Activated naive CD8-positive, alpha-beta T cell treated with anti-CD3 and anti-CD28 coated beads for 36 hours (primary cell): Measurements from ENCODE around the gene PCGF1. TPM values are rescaled to one million over a fixed set of nuclear protein-coding genes. Genes with fewer than 3 reads are reported as not detected.
A peak's percentile ranks its signal among the peaks of the same experiment; 100 is the strongest.

ENCODE experiments used
- DNase-seq: peaks from one replicate; pipeline ENCODE4 v3.0.0; 2021
- H3K27ac Mint-ChIP-seq: one replicate; pipeline ENCODE4 v1.8.0; 2022; ENCODE audit warnings: mild to moderate bottlenecking, moderate library complexity, mixed read lengths
- H3K27me3 Mint-ChIP-seq: one replicate; pipeline ENCODE4 v1.8.0; 2022; ENCODE audit warnings: mild to moderate bottlenecking, mixed read lengths
- H3K36me3 Mint-ChIP-seq: one replicate; pipeline ENCODE4 v1.8.0; 2021; ENCODE audit warnings: mild to moderate bottlenecking, mixed read lengths
- H3K4me1 Mint-ChIP-seq: one replicate; pipeline ENCODE4 v1.8.0; 2021; ENCODE audit warnings: mixed read lengths
- H3K4me3 Mint-ChIP-seq: one replicate; pipeline ENCODE4 v1.8.0; 2022; ENCODE audit warnings: mild to moderate bottlenecking, moderate library complexity, mixed read lengths
- H3K9me3 Mint-ChIP-seq: one replicate; pipeline ENCODE4 v1.8.0; 2022; ENCODE audit warnings: mixed read lengths
- total RNA-seq, 2 experiments: library from RNA; stranded (reverse); gene quantifications; one replicate each; pipeline ENCODE4 v1.2.3, GENCODE V29; 2021

Gene PCGF1
- total RNA-seq, 2 experiments from 2014 or later = 17.7 to 18.9 TPM

DNA sequence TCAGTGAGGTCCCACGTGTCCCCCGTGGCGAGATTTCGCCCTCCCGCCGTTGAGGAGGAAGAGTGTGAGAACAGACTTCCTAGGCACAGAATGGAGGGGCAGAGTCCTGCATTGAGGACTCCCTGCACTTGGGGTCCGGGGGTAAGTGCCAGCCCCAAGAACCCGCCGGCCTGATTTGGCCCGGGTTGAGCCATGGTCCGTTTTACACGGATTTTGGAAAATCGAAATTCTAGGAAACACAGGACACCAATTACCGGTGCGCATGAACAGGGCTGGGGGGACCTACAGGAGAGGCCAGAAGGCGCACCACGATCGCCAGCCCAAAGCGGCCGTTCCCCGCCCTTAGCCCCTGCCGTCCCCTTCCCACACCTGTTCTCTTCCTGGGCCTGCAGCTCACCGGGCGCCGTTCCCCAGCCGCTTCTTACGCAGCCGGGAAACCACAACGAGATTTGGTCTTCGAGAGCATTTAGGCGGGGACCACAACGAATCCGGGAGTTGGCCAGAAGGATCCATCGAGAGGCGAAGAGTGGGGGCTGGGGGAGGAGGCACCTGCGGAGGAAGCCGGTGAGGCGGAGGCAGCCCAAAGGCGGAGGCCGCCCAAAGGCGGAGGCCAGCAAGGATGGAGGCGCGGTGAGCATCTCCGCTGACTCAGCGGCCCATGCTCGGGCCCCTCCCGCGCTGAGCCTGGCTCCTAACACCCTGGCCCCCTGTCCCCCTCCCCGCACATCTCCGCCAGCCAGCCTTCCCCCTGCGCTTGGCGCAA is 6.3 kb upstream of the PCGF1 start:
- Mint-ChIP-seq H3K9me3 (peaks cover 2% of the 10 kb centered on the region), H3K27me3 (peaks cover 76% of the 10 kb centered on the region), H3K36me3 (peaks cover 10% of the 10 kb centered on the region), H3K4me3 (no peak overlapping the region), H3K4me1 (peaks cover 10% of the 10 kb centered on the region), H3K27ac (no peak overlapping the region)
- DNase-seq = no peak

DNA sequence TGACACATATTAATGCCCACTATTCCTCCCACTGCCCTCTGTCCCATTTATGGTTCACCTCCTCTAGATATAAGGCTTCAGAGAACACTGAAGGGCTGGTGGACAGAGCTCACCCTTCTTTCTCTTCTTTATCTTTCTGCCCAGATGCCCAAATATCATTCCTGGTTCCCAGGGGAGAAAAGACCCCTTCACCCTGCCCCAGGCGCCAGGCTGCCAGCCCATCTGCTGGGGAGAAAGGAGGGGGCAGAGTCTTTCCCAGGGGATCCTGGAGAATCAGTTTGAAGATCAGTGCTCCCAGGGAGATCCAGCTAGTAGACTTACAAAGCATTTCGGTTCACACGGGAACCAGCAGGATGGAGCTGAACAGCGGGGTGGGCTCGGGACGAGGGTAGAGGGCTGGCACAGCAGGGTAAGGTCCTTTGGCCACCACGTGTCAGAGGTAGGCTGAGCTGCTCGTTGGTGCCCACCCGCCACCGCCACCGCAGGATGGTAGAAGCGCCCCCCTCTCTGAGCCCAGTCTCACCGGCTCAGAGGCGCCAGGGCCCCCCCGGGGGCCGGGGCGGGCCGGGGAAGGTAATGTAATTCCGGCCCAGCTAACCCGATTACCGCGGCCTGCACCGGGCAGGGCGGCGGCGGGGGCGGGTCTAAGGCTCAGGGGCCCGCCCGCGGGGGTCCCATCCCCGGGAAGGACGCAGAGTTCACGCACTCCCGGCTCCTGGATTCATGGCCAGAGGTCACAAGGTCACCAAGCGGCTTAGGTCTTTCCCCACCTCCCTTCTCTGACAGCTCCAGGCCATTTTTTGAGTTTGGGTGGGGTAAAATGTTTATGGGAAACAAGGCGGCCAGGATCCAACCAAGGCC is 5.5 kb upstream of the PCGF1 start:
- DNase-seq = no peak
- Mint-ChIP-seq H3K36me3 (peaks cover 10% of the 10 kb centered on the region), H3K9me3 (peaks cover 2% of the 10 kb centered on the region), H3K4me3 (no peak overlapping the region), H3K27me3 (peaks cover 68% of the 10 kb centered on the region), H3K27ac (no peak overlapping the region), H3K4me1 (peaks cover 16% of the 10 kb centered on the region)

DNA sequence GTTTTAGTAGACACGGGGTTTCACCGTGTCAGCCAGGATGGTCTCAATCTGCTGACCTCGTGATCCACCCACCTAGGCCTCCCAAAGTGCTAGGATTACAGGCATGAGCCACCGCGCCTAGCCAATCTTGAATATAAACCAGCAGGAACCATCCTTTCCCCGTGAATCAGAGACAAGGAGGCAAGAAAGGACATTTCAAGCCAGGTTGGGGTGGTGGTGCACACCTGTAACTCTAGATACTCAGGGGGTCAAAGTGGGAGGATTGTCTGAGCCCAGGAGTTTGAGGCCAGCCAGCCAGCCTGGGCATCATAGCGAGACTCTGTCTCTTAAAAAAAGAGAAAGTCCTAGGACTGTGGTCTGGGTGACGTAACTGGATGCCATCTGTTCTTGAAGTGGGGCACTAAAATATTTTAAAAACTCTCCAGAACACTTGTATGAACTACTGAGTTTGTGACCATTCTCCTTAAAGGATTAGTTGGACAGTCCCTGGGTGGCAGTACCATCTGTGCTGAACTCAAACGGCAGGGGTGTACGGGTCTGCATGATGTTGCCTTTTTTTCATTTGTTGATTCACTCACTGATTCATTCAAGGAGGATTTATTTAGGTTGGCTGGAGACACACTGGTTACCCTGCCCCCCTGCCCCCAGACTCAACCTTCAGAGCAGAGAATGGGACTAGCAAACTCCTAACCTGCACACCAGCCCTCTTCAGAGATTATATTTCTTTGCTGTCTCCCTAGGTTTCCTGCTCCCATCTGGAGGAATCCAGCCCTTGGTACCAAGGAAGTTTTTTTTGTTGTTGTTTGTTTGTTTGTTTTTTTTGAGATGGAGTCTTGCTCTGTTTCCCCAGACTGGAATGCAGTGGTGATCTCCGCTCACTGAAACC is 3.9 kb upstream of the PCGF1 start:
- peaks cover under 1% of the 10 kb centered on the region for H3K9me3 Mint-ChIP-seq
- H3K4me3 Mint-ChIP-seq = no peak overlapping the region
- H3K27me3 Mint-ChIP-seq = peaks cover 59% of the 10 kb centered on the region
- H3K27ac Mint-ChIP-seq = no peak overlapping the region
- H3K4me1 Mint-ChIP-seq = peaks cover 23% of the 10 kb centered on the region
- no peak for DNase-seq
- peaks cover 7% of the 10 kb centered on the region for H3K36me3 Mint-ChIP-seq

DNA sequence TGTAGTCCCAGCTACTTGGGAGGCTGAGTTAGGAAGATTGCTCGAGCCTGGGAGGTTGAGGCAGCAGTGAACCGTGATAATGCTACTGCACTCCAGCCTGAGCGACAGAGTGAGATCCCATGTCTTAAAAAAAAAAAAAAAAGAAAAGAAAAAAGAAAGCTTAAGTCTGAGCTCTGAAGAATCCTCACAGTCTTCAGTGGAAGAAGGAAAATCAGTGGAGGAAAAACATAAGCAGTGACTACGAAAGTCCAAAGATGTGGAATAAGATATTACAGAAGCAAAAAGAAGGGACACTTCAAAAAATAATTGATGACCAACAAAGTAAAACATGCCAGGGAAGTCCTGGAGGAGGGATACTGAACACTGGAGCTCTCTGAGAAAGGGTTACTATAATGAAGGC is 2.8 kb upstream of the PCGF1 start:
- no peak for DNase-seq
- H3K9me3 Mint-ChIP-seq = no peaks in the 10 kb centered on the region
- no peak overlapping the region for H3K4me3 Mint-ChIP-seq
- H3K27ac Mint-ChIP-seq = no peak overlapping the region
- peaks cover 27% of the 10 kb centered on the region for H3K4me1 Mint-ChIP-seq
- H3K27me3 Mint-ChIP-seq = peaks cover 50% of the 10 kb centered on the region
- H3K36me3 Mint-ChIP-seq = peaks cover 13% of the 10 kb centered on the region

DNA sequence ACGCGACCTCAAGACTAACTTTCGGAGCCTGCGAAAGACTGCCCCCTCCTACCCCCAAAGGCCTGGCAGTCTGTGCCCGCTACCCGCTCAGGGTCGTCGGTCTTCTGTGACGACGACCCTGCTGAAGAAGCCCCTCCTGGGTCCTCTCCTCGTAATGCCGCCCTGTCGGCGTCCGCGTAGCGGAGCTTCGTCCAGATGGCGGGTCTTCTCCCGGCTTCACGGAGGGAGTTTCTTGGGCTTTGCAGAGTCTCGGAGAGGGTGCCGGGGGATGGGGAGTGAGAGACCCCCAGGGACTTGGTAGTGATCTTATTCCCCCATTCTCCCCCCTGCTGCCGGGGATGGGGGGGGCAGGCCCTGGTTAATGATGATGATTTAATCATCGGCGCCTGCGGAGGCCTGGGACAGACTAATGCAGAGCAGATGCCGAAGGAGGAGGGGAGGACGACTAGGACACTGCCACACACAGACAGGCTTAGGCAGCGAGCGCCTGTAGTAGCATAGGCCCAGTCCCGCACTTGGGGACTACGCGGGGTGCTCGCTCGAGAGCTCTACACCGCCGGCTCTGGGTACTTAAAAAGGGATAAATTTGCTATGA is 528 bp upstream of the PCGF1 start:
- peak overlapping the region; percentile 96 for H3K27ac Mint-ChIP-seq
- peak overlapping the region; percentile 96 for H3K4me3 Mint-ChIP-seq
- peaks cover 26% of the 10 kb centered on the region for H3K36me3 Mint-ChIP-seq
- H3K4me1 Mint-ChIP-seq = peaks cover 28% of the 10 kb centered on the region
- H3K9me3 Mint-ChIP-seq = no peaks in the 10 kb centered on the region
- DNase-seq = no peak
- H3K27me3 Mint-ChIP-seq = peaks cover 59% of the 10 kb centered on the region

DNA sequence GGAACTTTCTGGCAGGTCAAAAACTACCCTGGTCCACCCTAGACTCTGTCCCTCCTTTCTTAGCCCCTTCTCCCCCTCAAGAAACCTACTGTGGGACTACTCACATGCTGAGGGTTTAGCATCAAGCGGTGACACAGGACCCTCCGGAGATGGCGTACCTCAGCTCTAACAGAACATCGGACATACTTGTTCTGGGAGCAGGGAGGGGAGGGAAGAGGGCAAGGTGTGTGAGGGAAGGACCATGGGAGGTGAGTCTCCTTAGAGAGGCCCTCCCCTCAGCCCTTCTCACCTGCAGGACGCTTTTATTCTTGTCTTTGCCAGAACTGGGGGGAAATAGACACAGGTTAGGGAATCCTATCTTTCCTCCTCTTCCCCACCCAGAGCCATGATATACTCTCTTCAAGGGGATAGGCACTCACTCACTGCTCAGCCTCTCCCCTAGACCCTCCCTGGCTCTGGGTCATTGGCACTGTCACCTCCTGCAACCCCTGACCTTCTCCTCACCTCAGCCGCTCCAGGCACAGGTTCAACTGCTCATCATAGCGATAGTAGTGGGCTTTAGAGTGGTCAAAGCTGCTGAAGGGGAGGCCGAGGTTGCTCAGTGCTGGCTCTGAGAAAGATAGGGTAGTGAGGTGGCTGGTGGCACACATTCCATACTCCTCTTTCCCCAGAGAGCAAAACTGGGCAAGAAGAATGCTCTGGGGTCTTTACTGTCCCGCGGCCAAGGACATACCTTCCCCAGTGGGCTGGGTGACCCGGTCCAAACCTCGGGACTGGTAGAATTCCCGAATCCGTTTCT is 1.8 kb downstream of the PCGF1 start:
- Mint-ChIP-seq H3K4me3 (peak overlapping the region; percentile 3), H3K27ac (no peak overlapping the region), H3K36me3 (peaks cover 26% of the 10 kb centered on the region), H3K27me3 (peaks cover 61% of the 10 kb centered on the region), H3K9me3 (no peaks in the 10 kb centered on the region), H3K4me1 (peaks cover 35% of the 10 kb centered on the region)
- DNase-seq = no peak

DNA sequence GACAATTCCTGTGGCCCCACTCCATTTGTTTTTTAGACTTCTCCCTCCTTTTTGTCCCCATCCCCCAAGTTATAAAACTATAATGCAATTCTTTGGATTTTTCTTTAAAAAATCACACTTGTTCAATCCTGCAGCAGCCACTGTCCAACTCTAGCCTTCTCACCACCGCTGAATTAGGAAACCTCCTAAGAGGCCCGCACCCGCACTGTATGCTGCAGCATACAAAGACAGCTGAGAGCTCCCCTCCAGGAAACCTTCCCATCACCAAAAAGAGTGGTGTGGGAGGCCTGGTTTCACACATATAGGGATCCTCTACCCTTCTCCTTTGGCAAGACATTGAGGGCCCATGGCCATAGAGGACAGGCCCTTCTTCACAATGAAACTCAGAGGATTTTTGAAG is 2.9 kb downstream of the PCGF1 start:
- Mint-ChIP-seq H3K4me3 (no peak overlapping the region), H3K27me3 (peaks cover 67% of the 10 kb centered on the region), H3K27ac (no peak overlapping the region), H3K4me1 (peaks cover 35% of the 10 kb centered on the region), H3K9me3 (no peaks in the 10 kb centered on the region), H3K36me3 (peaks cover 26% of the 10 kb centered on the region)
- no peak for DNase-seq

DNA sequence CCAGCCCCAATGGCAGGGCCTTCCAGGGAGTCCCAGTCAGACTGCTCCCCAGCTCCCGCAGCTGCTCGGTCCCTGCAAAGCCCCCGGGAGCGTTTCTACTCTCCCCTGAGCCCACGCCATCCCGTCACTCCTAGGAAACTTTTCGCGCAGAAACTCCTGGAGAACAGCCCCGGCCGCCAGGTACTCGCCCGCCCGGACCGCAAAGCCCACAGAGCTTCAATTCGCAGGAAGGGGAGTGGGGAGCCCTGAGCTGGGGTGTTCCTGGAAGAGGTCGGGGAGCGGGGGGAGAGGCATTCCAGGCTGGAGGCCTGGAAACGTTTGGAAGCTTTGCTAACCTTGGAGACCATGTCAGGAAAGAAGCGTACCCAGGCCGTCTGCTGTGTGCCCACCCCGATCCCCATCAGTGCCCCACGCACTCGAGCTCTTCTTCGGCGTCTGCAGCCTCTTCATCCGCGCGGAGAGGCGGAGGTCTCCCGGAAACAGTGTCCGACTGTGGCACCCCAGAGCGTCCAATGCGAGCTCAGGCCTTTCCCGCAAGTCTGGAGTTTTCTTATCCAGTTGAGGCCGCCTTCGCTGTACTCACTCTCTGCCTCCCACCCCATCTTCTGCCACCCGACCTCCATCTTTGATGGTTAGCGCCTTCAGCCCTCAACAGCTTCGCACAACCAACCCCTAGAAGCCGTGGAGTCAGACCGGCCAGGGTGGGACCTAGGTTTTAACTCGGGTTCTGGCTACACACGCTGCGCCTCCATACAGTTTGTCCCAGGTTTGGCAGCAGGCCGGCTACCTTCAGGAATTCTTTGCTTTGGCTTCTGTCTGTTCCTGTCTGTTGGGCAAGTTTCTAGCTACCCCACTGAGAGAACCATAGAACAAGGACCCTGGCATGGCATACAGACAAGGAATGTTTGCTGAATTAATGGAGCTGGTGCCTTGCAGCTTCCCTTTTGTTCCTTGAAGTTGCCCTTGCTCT is 3.7 kb downstream of the PCGF1 start:
- Mint-ChIP-seq H3K4me3 (peak overlapping the region; percentile 66), H3K4me1 (peaks cover 39% of the 10 kb centered on the region), H3K9me3 (no peaks in the 10 kb centered on the region), H3K36me3 (peaks cover 26% of the 10 kb centered on the region), H3K27ac (no peak overlapping the region), H3K27me3 (peaks cover 72% of the 10 kb centered on the region)
- no peak for DNase-seq

DNA sequence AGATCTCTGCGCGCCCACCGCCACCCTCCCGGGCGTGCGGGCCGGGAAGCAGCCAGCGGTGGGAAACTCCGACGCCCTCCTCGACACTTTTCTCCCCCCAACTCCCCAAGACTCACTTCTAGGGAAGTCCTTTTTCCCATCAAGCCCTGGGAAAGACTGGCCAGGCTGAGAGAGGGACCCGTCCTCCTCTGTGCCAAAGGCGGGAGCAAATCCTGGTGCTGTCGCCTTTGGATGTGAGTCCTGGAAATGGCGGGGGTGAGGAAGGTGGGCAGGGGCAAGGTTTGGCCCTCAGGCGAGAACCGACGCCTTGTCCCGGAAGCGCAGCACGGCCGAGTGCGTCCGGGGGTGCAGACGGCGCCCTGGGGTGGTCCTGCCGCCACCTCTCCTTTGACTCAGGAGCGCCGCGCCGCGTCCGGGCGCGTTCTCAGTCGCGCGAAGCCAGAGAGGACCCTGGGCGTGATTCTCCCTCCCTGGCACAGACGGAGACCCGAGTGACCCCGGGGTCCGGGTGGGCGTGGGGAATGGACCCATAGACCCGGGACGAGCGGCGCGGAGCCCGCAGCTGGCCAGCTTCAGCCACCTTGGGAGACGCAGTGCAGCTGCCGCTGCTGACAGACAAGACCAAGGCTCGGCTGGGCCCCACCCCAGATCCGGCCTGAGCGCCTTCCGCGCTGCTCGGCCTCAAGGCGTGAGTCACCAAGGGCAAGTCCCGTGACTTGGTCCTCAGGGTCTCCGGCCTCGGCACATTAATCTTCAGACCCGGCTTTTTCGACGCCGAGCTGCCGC is 4.6 kb downstream of the PCGF1 start:
- Mint-ChIP-seq H3K9me3 (no peaks in the 10 kb centered on the region), H3K4me3 (peak overlapping the region; percentile 66), H3K27me3 (peaks cover 81% of the 10 kb centered on the region), H3K4me1 (peaks cover 41% of the 10 kb centered on the region), H3K27ac (peak overlapping the region; percentile 30), H3K36me3 (peaks cover 26% of the 10 kb centered on the region)
- DNase-seq = peak; percentile 65

DNA sequence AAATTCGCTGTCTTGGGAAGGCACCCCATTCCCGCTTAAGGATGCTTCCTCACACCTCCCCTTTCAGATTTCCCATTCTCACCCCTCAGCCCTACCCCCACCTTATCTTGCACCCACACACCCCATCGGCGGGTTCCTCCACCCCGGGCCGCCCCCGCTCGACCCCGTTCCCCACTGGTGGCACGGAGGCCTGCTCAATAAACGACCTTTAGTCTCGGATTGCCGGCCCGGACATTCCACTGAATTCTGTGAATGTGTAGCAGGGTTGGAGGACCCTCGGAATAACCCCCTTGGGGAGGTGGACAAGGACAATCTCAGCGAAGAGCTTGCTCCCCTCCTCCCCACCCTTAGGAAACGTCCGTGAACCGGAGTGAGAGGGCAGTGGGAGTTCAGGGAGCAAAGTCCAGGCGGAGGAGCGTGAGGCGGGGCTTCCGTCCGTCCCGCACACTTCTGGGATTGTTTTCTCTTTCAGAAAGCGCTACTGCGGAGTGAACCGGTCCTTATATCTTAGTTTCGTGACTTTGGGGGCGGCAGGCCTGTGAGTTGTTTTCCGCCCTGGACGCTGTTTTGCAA is 5.3 kb downstream of the PCGF1 start:
- Mint-ChIP-seq H3K4me3 (peak overlapping the region; percentile 66), H3K9me3 (no peaks in the 10 kb centered on the region), H3K4me1 (peaks cover 43% of the 10 kb centered on the region), H3K36me3 (peaks cover 26% of the 10 kb centered on the region), H3K27me3 (peaks cover 87% of the 10 kb centered on the region), H3K27ac (peak overlapping the region; percentile 30)
- no peak for DNase-seq

DNA sequence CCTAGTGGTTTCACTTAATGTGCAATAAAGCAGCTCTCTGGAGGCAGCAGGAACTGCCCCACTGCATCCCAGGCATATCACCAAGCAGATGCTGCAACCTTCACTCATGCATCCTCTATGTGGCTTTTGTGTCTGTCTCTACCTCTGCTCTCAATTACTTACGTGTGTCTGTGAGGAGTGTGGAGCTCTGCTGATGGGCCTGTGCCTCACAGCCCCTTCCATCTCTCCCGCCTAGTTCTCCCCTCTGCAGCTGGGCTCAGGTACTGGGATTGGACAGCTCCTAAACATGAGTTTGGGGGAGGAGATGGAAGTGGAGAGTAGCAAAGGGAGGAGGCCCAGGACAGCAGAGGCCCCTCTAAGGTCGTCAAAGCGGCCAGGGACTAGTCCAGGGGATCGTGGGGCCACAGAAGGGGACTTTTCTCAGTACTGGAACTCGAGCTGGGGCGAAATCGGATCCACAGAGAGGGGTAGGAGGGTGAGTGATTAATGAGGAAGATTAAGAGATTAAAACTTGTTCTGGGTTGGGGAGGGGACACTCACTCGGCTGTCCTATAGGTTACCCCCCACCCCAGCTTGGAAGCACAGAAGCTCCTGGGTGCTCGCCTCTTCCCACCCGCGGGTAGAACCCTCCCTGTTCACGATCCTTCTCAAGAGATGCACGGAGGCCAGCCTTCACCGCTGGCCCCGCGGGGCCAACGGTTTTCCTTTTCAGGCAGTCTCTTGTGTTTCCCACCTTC is 6.0 kb downstream of the PCGF1 start:
- peaks cover 81% of the 10 kb centered on the region for H3K27me3 Mint-ChIP-seq
- no peak for DNase-seq
- H3K27ac Mint-ChIP-seq = no peak overlapping the region
- no peak overlapping the region for H3K4me3 Mint-ChIP-seq
- peaks cover 37% of the 10 kb centered on the region for H3K4me1 Mint-ChIP-seq
- no peaks in the 10 kb centered on the region for H3K9me3 Mint-ChIP-seq
- peaks cover 21% of the 10 kb centered on the region for H3K36me3 Mint-ChIP-seq

DNA sequence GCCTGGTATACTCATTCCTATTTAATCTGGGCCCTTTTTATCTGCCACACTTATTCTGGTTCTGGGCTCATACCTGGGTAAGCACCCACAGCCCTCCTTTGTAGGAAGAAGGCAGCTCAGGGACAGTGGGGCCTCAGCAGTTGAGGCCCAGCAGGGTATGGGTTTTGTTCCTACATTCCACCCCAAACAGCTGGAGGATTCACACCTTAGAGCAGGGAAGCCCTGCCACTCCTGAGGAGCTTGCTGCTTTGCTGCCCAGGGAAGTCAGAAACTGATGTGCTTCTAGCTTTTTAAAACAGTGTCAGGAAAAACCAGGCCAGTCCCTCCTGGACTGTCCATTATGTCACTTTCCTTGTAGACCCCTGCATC is 6.9 kb downstream of the PCGF1 start:
- Mint-ChIP-seq H3K27me3 (peaks cover 80% of the 10 kb centered on the region), H3K9me3 (no peaks in the 10 kb centered on the region), H3K4me3 (no peak overlapping the region), H3K27ac (no peak overlapping the region), H3K36me3 (peaks cover 16% of the 10 kb centered on the region), H3K4me1 (peaks cover 33% of the 10 kb centered on the region)
- DNase-seq = no peak
